ENCODE measurements around the gene SLC30A1. TPM values are rescaled to one million over a fixed set of nuclear protein-coding genes. Genes with fewer than 3 reads are reported as not detected.
A peak's percentile ranks its signal among the peaks of the same experiment; 100 is the strongest.

Gene SLC30A1
- total and polyA plus RNA-seq, 10 of the 15 experiments (the other 5 are each of a cell fraction or from before 2014, with no cell fraction given) = 3.5 to 14.1 (median 8.8) TPM

GRCh38 chr1:211577819-211578639 is 932 bp downstream of the SLC30A1 start:
- intact Hi-C loops (cut with micrococcal nuclease; ENCODE audit: unreplicated experiment) (loop anchor here (1.0 to 10.0 kb wide), 6 partner anchors 63 to 717 kb away; partner anchors contain the start of genes DTL, INTS7, LPGAT1 and TRAF5), in situ Hi-C loops (cut with MboI) (no loop called here)
- no TSS peak for BruUV-seq (replicated peaks)
- Histone ChIP-seq H3K27me3 (replicated peaks in 1 of 2; ENCODE audit: control insufficient read depth in 2 of 2, insufficient read depth in 2 of 2, low read length in 1 of 2) (no peaks in the 10 kb centered on the region), H3K79me2 (ENCODE audit: control insufficient read depth, insufficient read depth, low read length) (peaks cover 59% of the 10 kb centered on the region), H3K4me2 (ENCODE audit: control insufficient read depth, insufficient read depth) (peak overlapping the region; percentile 86), H3K4me3 (peak overlapping the region; percentile 96), H3K9ac (ENCODE audit: control insufficient read depth, insufficient read depth, low read length) (peak overlapping the region; percentile 83), H4K20me1 (ENCODE audit: control insufficient read depth, insufficient read depth) (no peaks in the 10 kb centered on the region), H3K27ac (ENCODE audit: control insufficient read depth, insufficient read depth) (peak overlapping the region; percentile 84), H3K36me3 (ENCODE audit: control insufficient read depth in 2 of 2, insufficient read depth in 2 of 2, low read length in 1 of 2) (peaks cover 0 to 5% of the 10 kb centered on the region in 2 experiments; a peak in 1 of 4 replicates), H3K9me3 (replicated peaks; ENCODE audit: control insufficient read depth, insufficient read depth, low read length) (no peaks in the 10 kb centered on the region), H2AFZ (ENCODE audit: control insufficient read depth, low read depth, low read length) (peak overlapping the region; percentile 79), H3K4me1 (ENCODE audit: control insufficient read depth, insufficient read depth, low read length) (peaks cover 22% of the 10 kb centered on the region)
- POLR2A ChIA-PET = interaction anchor here (0.7 to 2.0 kb wide), 3 partner anchors 28 to 249 kb away, joined by 3 to 5 read pairs (median 4); partner anchors contain the start of gene NEK2
- WGBS (ENCODE audit: insufficient coverage, insufficient replicate concordance, low lambda C conversion rate, missing lambda C conversion rate) = under 1% methylated on average over 75 of the region's 75 CpGs
- CTCF ChIA-PET = interaction anchor here (0.8 to 2.7 kb wide), 7 partner anchors 11 to 317 kb away, joined by 3 to 15 read pairs (median 4); no protein-coding TSS in a partner anchor
- FAIRE-seq (no peak), ATAC-seq (peak; percentile 67), DNase-seq (ENCODE audit: low read depth, low spot score) (no peak)
- RAD21 ChIA-PET (ENCODE audit: unreplicated experiment) = interaction anchor here (1.1 to 2.4 kb wide), 5 partner anchors 10 to 70 kb away, joined by 3 to 9 read pairs (median 4); no protein-coding TSS in a partner anchor
- SMC1A ChIA-PET (ENCODE audit: uncharacterized antibody, unreplicated experiment) = interaction anchor here (1.0 to 1.2 kb wide), 7 partner anchors 9 to 77 kb away, joined by 3 to 5 read pairs (median 3); no protein-coding TSS in a partner anchor
- TF ChIP-seq USF2 (IDR thresholded peaks at IDR 0.05; ENCODE audit: borderline replicate concordance, low read depth, low read length) (no peak), FOS (IDR thresholded peaks at IDR 0.05; ENCODE audit: borderline replicate concordance, extremely low read depth, insufficient read length) (no peak), ZNF687 (IDR thresholded peaks at IDR 0.05) (peak; percentile 74; the same call in 1 of the 2 replicates), ESRRA (IDR thresholded peaks at IDR 0.05; ENCODE audit: low read length) (no peak), DPF2 (IDR thresholded peaks at IDR 0.05) (peak; percentile 54), WRNIP1 (IDR thresholded peaks at IDR 0.05; ENCODE audit: borderline replicate concordance, low read depth, low read length) (no peak), YY1 (IDR thresholded peaks at IDR 0.05; ENCODE audit: low read depth, low read length) (peak; percentile 52; the same call in 1 of the 2 replicates), RAD51 (IDR thresholded peaks at IDR 0.05) (no peak), PAX5 (IDR thresholded peaks at IDR 0.05; ENCODE audit: borderline replicate concordance, low read depth, low read length) (no peak), BCLAF1 (IDR thresholded peaks at IDR 0.05) (no peak), POLR2A (IDR thresholded peaks at IDR 0.05; ENCODE audit: low read depth, low read length) (peak; percentile 59; the same call in 1 of the 2 replicates), SREBF2 (IDR thresholded peaks at IDR 0.05; ENCODE audit: low read length) (no peak), RAD21 (IDR thresholded peaks at IDR 0.05; ENCODE audit: insufficient read depth, low read depth, low read length) (peak; percentile 47), CREB1 (IDR thresholded peaks at IDR 0.05; ENCODE audit: low read depth) (no peak), ATF7 (IDR thresholded peaks at IDR 0.05; ENCODE audit: low read depth) (no peak), TCF7 (IDR thresholded peaks at IDR 0.05; ENCODE audit: borderline replicate concordance) (no peak)
